Liver (tissue), 3 donors: ENCODE results near the gene RAP1GAP2.

Source experiments
- GABPA ChIP-seq, 2 donors: IDR thresholded peaks in 1 of 2; conservative IDR thresholded peaks in 1 of 2; 2 replicates each; pipeline ENCODE4 v1.6.1; 2016; ENCODE audit warnings: antibody characterized with exemption in 2 of 2, mild to moderate bottlenecking in 1 of 2, moderate library complexity in 1 of 2
- RAD21 ChIP-seq, 2 donors: IDR thresholded peaks; 2 replicates each; pipeline ENCODE4 v1.6.1; 2016; ENCODE audit warnings: antibody characterized with exemption in 2 of 2, mild to moderate bottlenecking in 2 of 2
- SP1 ChIP-seq: IDR thresholded peaks from 2 replicates; pipeline ENCODE4 v1.6.1; 2018; ENCODE audit warnings: antibody characterized with exemption, mild to moderate bottlenecking
- TAF1 ChIP-seq: conservative IDR thresholded peaks from 2 replicates; pipeline ENCODE4 v1.6.1; 2016; ENCODE audit warnings: antibody characterized with exemption, mild to moderate bottlenecking
- YY1 ChIP-seq: IDR thresholded peaks from 2 replicates; pipeline ENCODE4 v1.6.1; 2016; ENCODE audit warnings: antibody characterized with exemption, mild to moderate bottlenecking
- TF ChIP-seq, protein P1 (sequence below): fragments of 150-350 bp; IDR thresholded peaks from 2 replicates; pipeline ENCODE4 v1.5.1; 2017; ENCODE audit warnings: improper control_type of control experiment, low read depth, low read length; ENCODE audit not compliant: missing input control
- TF ChIP-seq, protein P2 (sequence below): IDR thresholded peaks from 2 replicates; pipeline ENCODE4 v1.6.1; 2016; ENCODE audit warnings: antibody characterized with exemption
- TF ChIP-seq, protein P3 (sequence below): IDR thresholded peaks from 2 replicates; pipeline ENCODE4 v1.6.1; 2016; ENCODE audit warnings: antibody characterized with exemption
- TF ChIP-seq, protein P4 (sequence below): IDR thresholded peaks from 2 replicates; pipeline ENCODE4 v1.6.1; 2016; ENCODE audit warnings: antibody characterized with exemption, mild to moderate bottlenecking
- donor health status: healthy.
- donor health status: healthy.

DNA sequence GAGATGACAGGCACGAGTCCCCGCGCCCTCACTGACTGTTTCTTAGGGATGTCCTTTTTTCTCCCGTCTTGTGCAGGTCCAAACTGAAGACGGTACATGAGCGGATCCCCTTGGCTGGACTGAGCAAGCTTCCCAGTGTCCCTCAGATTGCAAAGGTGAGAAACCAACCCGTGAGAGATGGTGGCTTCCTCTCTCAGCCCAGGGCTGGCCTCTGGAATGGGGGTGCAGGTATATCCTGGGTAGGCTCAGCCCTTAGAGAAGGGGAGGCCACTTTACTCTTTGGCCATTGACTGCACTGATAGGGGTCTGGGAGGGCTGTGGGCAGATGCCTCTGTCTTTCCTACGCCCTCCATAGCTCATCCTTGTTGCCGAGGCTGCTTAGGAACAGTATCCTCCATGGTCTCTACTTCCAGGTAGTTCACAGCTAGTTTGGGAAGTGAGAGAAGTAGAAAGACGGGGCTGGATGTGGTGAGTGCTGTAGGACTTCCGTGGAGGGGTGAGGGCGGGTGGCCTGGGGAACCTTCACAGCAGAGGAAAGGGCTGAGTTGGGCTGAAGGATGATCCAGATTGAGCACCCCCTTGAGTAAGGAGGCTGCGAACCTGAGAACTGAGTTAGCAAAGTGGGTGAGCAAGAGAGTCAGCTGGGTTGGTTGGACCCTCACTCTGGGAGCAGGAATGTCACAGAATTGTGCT is 184.1 kb downstream of the RAP1GAP2 start:
- TF ChIP-seq, protein P1, sequence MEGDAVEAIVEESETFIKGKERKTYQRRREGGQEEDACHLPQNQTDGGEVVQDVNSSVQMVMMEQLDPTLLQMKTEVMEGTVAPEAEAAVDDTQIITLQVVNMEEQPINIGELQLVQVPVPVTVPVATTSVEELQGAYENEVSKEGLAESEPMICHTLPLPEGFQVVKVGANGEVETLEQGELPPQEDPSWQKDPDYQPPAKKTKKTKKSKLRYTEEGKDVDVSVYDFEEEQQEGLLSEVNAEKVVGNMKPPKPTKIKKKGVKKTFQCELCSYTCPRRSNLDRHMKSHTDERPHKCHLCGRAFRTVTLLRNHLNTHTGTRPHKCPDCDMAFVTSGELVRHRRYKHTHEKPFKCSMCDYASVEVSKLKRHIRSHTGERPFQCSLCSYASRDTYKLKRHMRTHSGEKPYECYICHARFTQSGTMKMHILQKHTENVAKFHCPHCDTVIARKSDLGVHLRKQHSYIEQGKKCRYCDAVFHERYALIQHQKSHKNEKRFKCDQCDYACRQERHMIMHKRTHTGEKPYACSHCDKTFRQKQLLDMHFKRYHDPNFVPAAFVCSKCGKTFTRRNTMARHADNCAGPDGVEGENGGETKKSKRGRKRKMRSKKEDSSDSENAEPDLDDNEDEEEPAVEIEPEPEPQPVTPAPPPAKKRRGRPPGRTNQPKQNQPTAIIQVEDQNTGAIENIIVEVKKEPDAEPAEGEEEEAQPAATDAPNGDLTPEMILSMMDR, result no peak
- no peak for TF ChIP-seq TAF1
- TF ChIP-seq GABPA (IDR thresholded peaks at IDR 0.05 in 1 of 2, conservative IDR thresholded peaks at IDR 0.05 in 1 of 2), result no peak
- TF ChIP-seq YY1, result no peak
- TF ChIP-seq RAD21 (IDR thresholded peaks at IDR 0.05), result no peak
- TF ChIP-seq, protein P2, sequence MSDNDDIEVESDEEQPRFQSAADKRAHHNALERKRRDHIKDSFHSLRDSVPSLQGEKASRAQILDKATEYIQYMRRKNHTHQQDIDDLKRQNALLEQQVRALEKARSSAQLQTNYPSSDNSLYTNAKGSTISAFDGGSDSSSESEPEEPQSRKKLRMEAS, result no peak
- TF ChIP-seq, protein P3, sequence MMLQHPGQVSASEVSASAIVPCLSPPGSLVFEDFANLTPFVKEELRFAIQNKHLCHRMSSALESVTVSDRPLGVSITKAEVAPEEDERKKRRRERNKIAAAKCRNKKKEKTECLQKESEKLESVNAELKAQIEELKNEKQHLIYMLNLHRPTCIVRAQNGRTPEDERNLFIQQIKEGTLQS, result no peak
- TF ChIP-seq, protein P4, sequence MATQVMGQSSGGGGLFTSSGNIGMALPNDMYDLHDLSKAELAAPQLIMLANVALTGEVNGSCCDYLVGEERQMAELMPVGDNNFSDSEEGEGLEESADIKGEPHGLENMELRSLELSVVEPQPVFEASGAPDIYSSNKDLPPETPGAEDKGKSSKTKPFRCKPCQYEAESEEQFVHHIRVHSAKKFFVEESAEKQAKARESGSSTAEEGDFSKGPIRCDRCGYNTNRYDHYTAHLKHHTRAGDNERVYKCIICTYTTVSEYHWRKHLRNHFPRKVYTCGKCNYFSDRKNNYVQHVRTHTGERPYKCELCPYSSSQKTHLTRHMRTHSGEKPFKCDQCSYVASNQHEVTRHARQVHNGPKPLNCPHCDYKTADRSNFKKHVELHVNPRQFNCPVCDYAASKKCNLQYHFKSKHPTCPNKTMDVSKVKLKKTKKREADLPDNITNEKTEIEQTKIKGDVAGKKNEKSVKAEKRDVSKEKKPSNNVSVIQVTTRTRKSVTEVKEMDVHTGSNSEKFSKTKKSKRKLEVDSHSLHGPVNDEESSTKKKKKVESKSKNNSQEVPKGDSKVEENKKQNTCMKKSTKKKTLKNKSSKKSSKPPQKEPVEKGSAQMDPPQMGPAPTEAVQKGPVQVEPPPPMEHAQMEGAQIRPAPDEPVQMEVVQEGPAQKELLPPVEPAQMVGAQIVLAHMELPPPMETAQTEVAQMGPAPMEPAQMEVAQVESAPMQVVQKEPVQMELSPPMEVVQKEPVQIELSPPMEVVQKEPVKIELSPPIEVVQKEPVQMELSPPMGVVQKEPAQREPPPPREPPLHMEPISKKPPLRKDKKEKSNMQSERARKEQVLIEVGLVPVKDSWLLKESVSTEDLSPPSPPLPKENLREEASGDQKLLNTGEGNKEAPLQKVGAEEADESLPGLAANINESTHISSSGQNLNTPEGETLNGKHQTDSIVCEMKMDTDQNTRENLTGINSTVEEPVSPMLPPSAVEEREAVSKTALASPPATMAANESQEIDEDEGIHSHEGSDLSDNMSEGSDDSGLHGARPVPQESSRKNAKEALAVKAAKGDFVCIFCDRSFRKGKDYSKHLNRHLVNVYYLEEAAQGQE, result no peak
- TF ChIP-seq SP1, result no peak
